Chondrocyte (in vitro differentiated cells): ENCODE results near the gene TMEM169. TPM values are rescaled to one million over a fixed set of nuclear protein-coding genes. Genes with fewer than 3 reads are reported as not detected.

ENCODE experiments used
- DNase-seq: peaks from one replicate; pipeline ENCODE4 v3.0.0; 2021; ENCODE audit warnings: mixed read lengths, low spot score
- H3K27ac Mint-ChIP-seq: one replicate; pipeline ENCODE4 v1.8.0; 2021; ENCODE audit warnings: mild to moderate bottlenecking, moderate library complexity, mixed read lengths; ENCODE audit not compliant: unreplicated experiment
- H3K27me3 Mint-ChIP-seq: 2 replicates; pipeline ENCODE4 v1.8.0; 2021; ENCODE audit warnings: low read depth, mixed read lengths
- H3K36me3 Mint-ChIP-seq: 2 replicates; pipeline ENCODE4 v1.8.0; 2021; ENCODE audit warnings: low read depth, mixed read lengths
- H3K4me1 Mint-ChIP-seq: 2 replicates; pipeline ENCODE4 v1.8.0; 2021; ENCODE audit warnings: low read depth, mild to moderate bottlenecking, mixed read lengths
- H3K4me3 Mint-ChIP-seq: one replicate; pipeline ENCODE4 v1.8.0; 2021; ENCODE audit warnings: mild to moderate bottlenecking, moderate library complexity, mixed read lengths; ENCODE audit not compliant: unreplicated experiment
- H3K9me3 Mint-ChIP-seq: 2 replicates; pipeline ENCODE4 v1.8.0; 2021; ENCODE audit warnings: low read depth, mixed read lengths
- total RNA-seq: library from RNA; stranded (reverse); gene quantifications from 3 replicates; pipeline ENCODE4 v1.2.1, GENCODE V29; 2021
- TF ChIP-seq, protein P1 (sequence below): fragments of 200-600 bp; sonication (generic); IDR thresholded peaks from 2 replicates; pipeline ENCODE4 v1.5.0; 2021; ENCODE audit warnings: antibody characterized with exemption, mild to moderate bottlenecking, moderate library complexity

The TMEM169 gene
- total RNA-seq, 1 donor from 2014 or later: 1.3 TPM

DNA sequence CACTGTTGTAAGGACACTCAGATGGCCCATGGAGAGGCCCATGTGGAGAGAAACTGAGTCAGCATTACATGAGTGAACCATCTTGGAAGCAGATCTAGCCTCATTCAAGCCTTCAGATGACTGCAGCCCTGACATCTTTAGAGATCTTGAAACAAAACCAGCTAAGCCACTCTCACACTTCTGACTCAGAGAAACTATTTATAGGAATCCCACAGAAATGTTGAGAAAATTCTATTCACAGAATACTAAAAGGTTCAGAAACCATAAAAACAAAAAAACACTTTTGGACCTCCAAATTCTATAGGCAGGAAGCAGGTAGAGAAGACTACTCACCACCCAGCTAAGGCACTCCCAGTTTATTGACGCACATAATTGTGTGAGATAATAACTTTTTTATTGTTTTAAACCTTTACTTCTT, 8.7 kb downstream of the TMEM169 start:
- no peak for DNase-seq
- no peaks in the 10 kb centered on the region for H3K9me3 Mint-ChIP-seq
- no peak overlapping the region for H3K4me3 Mint-ChIP-seq
- no peaks in the 10 kb centered on the region for H3K36me3 Mint-ChIP-seq
- no peaks in the 10 kb centered on the region for H3K27me3 Mint-ChIP-seq
- TF ChIP-seq, protein P1, sequence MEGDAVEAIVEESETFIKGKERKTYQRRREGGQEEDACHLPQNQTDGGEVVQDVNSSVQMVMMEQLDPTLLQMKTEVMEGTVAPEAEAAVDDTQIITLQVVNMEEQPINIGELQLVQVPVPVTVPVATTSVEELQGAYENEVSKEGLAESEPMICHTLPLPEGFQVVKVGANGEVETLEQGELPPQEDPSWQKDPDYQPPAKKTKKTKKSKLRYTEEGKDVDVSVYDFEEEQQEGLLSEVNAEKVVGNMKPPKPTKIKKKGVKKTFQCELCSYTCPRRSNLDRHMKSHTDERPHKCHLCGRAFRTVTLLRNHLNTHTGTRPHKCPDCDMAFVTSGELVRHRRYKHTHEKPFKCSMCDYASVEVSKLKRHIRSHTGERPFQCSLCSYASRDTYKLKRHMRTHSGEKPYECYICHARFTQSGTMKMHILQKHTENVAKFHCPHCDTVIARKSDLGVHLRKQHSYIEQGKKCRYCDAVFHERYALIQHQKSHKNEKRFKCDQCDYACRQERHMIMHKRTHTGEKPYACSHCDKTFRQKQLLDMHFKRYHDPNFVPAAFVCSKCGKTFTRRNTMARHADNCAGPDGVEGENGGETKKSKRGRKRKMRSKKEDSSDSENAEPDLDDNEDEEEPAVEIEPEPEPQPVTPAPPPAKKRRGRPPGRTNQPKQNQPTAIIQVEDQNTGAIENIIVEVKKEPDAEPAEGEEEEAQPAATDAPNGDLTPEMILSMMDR: no peak
- peaks cover 10% of the 10 kb centered on the region for H3K4me1 Mint-ChIP-seq
- peak overlapping the region; percentile 75 for H3K27ac Mint-ChIP-seq

DNA sequence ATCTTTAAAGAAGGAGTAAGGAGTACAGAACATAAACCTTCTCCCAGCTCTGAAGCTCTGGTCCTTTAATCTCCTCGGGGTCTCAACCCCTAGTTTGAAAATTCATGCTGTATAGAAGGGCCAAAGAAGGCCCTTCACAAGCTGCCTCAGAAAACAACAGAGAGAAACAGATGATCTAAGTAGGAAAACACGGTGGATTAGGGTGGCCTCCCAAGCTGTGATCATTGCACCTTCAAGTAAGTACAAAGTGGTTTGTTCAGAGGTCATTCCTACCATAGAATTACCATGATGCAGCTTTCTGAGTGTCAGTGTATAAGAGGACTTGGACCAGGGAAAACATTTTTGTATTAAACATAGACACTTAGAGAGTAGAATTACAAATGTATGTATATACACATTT, 10.9 kb downstream of the TMEM169 start:
- Mint-ChIP-seq H3K36me3 (no peaks in the 10 kb centered on the region), H3K27ac (no peak overlapping the region), H3K27me3 (no peaks in the 10 kb centered on the region), H3K9me3 (no peaks in the 10 kb centered on the region), H3K4me1 (peaks cover 10% of the 10 kb centered on the region), H3K4me3 (no peak overlapping the region)
- TF ChIP-seq, protein P1: no peak
- no peak for DNase-seq

DNA sequence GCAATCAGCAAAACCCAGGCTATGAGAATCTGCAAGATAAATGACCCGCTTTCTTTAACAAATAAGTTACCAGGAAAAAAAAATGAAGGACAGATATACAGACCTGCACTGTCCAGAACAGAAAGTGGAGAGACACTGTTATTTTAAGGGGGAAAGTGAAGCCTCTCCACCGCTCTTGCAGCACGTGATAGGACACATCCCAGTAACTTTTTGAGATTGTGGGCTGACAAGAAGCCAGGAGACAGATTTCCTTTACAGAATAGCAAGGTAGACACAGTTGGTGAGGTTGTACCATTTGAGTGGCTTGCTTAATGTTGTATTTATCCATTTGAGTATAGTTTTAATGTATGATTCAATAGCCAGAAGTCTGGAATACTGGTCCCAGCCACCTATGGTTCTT, 13.0 kb downstream of the TMEM169 start:
- TF ChIP-seq, protein P1: no peak
- H3K9me3 Mint-ChIP-seq: no peaks in the 10 kb centered on the region
- DNase-seq: no peak
- H3K27ac Mint-ChIP-seq: no peak overlapping the region
- no peaks in the 10 kb centered on the region for H3K27me3 Mint-ChIP-seq
- peaks cover 10% of the 10 kb centered on the region for H3K4me1 Mint-ChIP-seq
- no peak overlapping the region for H3K4me3 Mint-ChIP-seq
- no peaks in the 10 kb centered on the region for H3K36me3 Mint-ChIP-seq

DNA sequence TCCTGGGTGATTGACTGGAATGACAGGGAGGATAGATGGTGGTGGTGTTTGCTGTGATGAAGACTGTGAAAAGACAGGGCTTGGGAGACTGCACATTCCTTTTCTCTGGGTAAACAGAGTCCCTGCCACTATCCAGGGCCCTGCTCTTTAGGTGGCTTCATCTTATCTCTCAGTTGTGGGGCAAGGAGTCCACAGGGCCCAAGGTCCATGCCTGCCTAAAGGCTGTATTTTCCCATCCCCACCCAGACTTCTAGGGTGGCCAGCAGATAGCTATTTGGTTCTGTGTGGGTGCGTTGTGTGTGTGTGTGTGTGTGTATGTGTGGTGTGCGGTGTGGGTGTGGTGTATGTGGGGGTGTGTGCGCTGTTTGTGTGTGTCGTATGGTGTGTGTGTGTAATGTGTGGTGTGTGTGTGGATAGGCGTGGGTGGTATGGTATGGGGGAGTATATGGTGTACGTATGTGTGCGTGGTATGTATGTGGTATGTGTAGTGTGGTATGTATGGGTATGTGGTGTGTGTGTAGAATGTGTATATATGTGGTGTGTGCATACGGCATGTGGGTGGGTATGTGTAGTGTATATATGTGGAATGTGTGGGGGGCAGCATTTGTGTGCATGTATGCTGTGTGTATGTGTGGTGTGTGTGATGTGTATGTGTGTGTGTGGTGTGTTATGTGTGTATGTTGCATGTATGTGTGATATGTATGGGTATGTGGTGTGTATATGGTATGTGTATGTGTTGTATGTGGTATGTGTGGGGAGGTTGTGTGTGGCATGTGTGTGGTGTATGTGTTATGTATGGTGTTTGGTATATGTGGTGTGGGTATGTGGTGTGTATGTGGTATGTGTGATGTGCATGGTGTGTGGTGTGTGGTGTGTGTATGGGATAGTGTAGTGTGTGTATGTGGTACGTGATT, 17.0 kb downstream of the TMEM169 start:
- Mint-ChIP-seq H3K36me3 (no peaks in the 10 kb centered on the region), H3K4me3 (no peak overlapping the region)

DNA sequence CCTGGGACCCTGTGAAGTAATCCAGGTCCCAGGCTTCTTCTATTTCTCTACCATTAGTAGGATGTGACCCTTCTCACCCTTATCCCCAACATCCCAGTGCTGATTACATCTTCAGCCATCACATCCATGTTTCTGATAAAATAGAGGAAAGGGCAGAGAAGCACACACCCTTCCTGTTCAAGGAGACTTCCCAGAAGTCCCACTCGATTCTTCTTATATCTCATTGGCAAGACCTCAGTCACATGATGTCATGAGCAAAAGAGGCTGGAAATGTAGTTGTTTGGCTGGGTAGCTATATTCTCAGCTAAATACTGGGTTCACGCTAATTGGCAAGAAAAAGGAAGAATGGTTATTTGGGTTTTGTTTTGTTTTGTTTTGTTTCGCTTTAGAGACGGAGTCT, 19.4 kb downstream of the TMEM169 start:
- H3K4me1 Mint-ChIP-seq: no peaks in the 10 kb centered on the region
- H3K27me3 Mint-ChIP-seq: peaks cover 1% of the 10 kb centered on the region
- H3K27ac Mint-ChIP-seq: no peak overlapping the region
- H3K9me3 Mint-ChIP-seq: no peaks in the 10 kb centered on the region
- no peaks in the 10 kb centered on the region for H3K36me3 Mint-ChIP-seq
- H3K4me3 Mint-ChIP-seq: no peak overlapping the region
- DNase-seq: no peak
- TF ChIP-seq, protein P1: no peak

More for the DNA sequence above, 17.0 kb downstream of the TMEM169 start:
- Mint-ChIP-seq H3K27me3 (no peaks in the 10 kb centered on the region), H3K27ac (no peak overlapping the region), H3K9me3 (no peaks in the 10 kb centered on the region), H3K4me1 (no peaks in the 10 kb centered on the region)
- TF ChIP-seq, protein P1: no peak
- DNase-seq: no peak
